ENCODE measurements around the gene GSC2. TPM values are rescaled to one million over a fixed set of nuclear protein-coding genes. Genes with fewer than 3 reads are reported as not detected.

Gene GSC2
- total and polyA plus RNA-seq, 12 donors: not detected

- H3K4me3 ChIP-seq: no peak overlapping the region
- TF ChIP-seq CTCF (IDR thresholded peaks at IDR 0.05): no peak
- H3K27ac ChIP-seq: no peak overlapping the region
- no peaks in the 10 kb centered on the region for H3K9me3 ChIP-seq
- intact Hi-C loops (cut with DNase I): loop anchor here in 2 of 10 donors (10.0 kb wide), 1 partner anchor 182 kb away; no protein-coding TSS in a partner anchor
- peaks cover 0 to 18% (median 0%) of the 10 kb centered on the region in 9 donors for H3K36me3 ChIP-seq
- H3K4me1 ChIP-seq: peaks cover 0 to 19% (median 11%) of the 10 kb centered on the region in 9 donors
- no peak for DNase-seq
- 67 to 82% methylated on average over 9 of the region's 9 CpGs for WGBS, 2 donors
- no peaks in the 10 kb centered on the region for H3K27me3 ChIP-seq
- ATAC-seq: no peak
These were observed 32.5 kb upstream of the GSC2 start for GRCh38 chr22:19182472-19183157.

GRCh38 chr22:19181786-19182471 is 31.8 kb upstream of the GSC2 start:
- Histone ChIP-seq H3K27ac (no peak overlapping the region), H3K4me3 (no peak overlapping the region), H3K4me1 (peaks cover 7 to 26% (median 18%) of the 10 kb centered on the region in 9 donors), H3K36me3 (peaks cover 0 to 13% (median 0%) of the 10 kb centered on the region in 9 donors), H3K9me3 (no peaks in the 10 kb centered on the region), H3K27me3 (no peaks in the 10 kb centered on the region)
- intact Hi-C loops (cut with DNase I): loop anchor here in 2 of 10 donors (10.0 kb wide), 1 partner anchor 183 kb away; no protein-coding TSS in a partner anchor
- WGBS, 2 donors: 76 to 81% methylated on average over 12 of the region's 12 CpGs
- TF ChIP-seq CTCF (IDR thresholded peaks at IDR 0.05): no peak
- DNase-seq: no peak
- ATAC-seq: no peak

DNA sequence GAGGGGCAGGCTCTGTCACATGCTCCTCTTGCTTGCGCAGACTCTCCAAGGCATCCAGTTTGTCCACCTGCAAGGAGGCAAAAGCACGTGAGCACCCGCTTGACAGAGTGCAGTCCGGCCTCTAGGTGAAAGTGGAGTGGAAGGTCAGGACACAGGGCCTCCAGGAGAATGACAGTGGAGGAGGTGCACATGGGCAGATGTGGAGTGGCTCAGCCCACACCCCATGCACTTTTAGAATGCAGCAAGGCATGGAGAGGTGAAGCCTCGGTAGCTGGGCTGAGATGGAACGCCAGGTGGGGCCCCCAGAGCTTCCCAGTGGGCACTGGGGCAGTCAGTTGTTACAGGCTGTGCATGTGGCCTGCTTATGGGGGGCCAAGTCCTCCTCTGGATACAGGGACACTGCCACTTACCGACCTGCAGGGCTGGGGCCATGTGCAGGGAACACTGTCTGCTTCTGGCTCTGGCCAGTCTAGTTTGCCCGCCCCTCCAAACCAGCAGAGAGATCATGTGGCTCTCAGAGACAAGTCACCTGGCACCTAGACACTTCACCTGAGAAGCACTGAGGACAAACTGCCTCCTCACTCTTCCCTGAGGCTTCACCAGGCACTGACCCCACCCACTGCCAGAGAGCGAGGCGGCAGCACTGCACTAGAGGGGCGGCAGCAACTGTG is 30.8 kb upstream of the GSC2 start:
- Histone ChIP-seq H3K36me3 (peaks cover 0 to 11% (median 0%) of the 10 kb centered on the region in 9 donors), H3K27me3 (no peaks in the 10 kb centered on the region), H3K4me3 (no peak overlapping the region), H3K9me3 (no peaks in the 10 kb centered on the region), H3K4me1 (peaks cover 8 to 36% (median 24%) of the 10 kb centered on the region in 9 donors), H3K27ac (no peak overlapping the region)
- DNase-seq: no peak
- ATAC-seq: no peak
- no peak for TF ChIP-seq CTCF (IDR thresholded peaks at IDR 0.05)
- 88 to 91% methylated on average over 11 of the region's 11 CpGs for WGBS, 2 donors
- intact Hi-C loops (cut with DNase I): loop anchor here in 2 of 10 donors (10.0 kb wide), 1 partner anchor 184 kb away; no protein-coding TSS in a partner anchor

GRCh38 chr22:19180234-19180633 is 30.1 kb upstream of the GSC2 start:
- intact Hi-C loops (cut with DNase I): loop anchor here in 2 of 10 donors (10.0 kb wide), 1 partner anchor 185 kb away; no protein-coding TSS in a partner anchor
- Histone ChIP-seq H3K36me3 (peaks cover 0 to 11% (median 0%) of the 10 kb centered on the region in 9 donors), H3K27me3 (no peaks in the 10 kb centered on the region), H3K4me1 (peaks cover 8 to 40% (median 24%) of the 10 kb centered on the region in 9 donors), H3K27ac (peak overlapping the region in 2 of 10 donors; percentile 90 to 91), H3K9me3 (no peaks in the 10 kb centered on the region), H3K4me3 (no peak overlapping the region)
- no peak for TF ChIP-seq CTCF (IDR thresholded peaks at IDR 0.05)
- ATAC-seq (no peak), DNase-seq (no peak)
- WGBS, 2 donors: 95 to 96% methylated on average over 9 of the region's 9 CpGs
